Fibroblast of pulmonary artery (primary cell): Measurements from ENCODE around the gene STIMATE.

ENCODE experiments used
- DNase-seq: peaks from one replicate; pipeline ENCODE4 v3.0.0-alpha.2; 2010; ENCODE audit warnings: low read depth
- H3K4me3 ChIP-seq: replicated peaks from 2 replicates; pipeline ENCODE4 v1.5.1; 2011; ENCODE audit warnings: low read depth, mild to moderate bottlenecking, control low read depth, low read length, moderate library complexity
- CTCF ChIP-seq: IDR thresholded peaks from 2 replicates; pipeline ENCODE4 v1.5.1; 2011; ENCODE audit warnings: mild to moderate bottlenecking, control low read depth, low read length, inconsistent platforms; ENCODE audit errors: missing control alignments

Gene STIMATE

GRCh38 chr3:52809662-52810377 is 87.5 kb downstream of the STIMATE start:
- no peak for DNase-seq
- H3K4me3 ChIP-seq = no peak overlapping the region
- no peak for TF ChIP-seq CTCF

GRCh38 chr3:52809149-52809548 is 88.2 kb downstream of the STIMATE start:
- no peak overlapping the region for H3K4me3 ChIP-seq
- TF ChIP-seq CTCF = no peak
- no peak for DNase-seq

GRCh38 chr3:52805270-52806039 is 91.9 kb downstream of the STIMATE start:
- no peak overlapping the region for H3K4me3 ChIP-seq
- TF ChIP-seq CTCF = no peak
- DNase-seq = no peak

GRCh38 chr3:52801839-52802238 is 95.5 kb downstream of the STIMATE start:
- no peak overlapping the region for H3K4me3 ChIP-seq
- TF ChIP-seq CTCF = no peak
- no peak for DNase-seq

GRCh38 chr3:52800079-52800478 is 97.3 kb downstream of the STIMATE start:
- no peak for TF ChIP-seq CTCF
- H3K4me3 ChIP-seq = no peak overlapping the region
- peak; percentile 48 for DNase-seq

- no peak overlapping the region for H3K4me3 ChIP-seq
- peak; percentile 45 for TF ChIP-seq CTCF
- no peak for DNase-seq
These were observed 98.3 kb downstream of the STIMATE start for GRCh38 chr3:52798978-52799476.
